NK-92 (cell line): ENCODE data around the gene SNORC.

Experiments used
- DNase-seq: peaks from one replicate; lab custom pipeline; 2025; ENCODE audit not compliant: unreplicated experiment; lab: John Stamatoyannopoulos, UW

SNORC gene

DNA sequence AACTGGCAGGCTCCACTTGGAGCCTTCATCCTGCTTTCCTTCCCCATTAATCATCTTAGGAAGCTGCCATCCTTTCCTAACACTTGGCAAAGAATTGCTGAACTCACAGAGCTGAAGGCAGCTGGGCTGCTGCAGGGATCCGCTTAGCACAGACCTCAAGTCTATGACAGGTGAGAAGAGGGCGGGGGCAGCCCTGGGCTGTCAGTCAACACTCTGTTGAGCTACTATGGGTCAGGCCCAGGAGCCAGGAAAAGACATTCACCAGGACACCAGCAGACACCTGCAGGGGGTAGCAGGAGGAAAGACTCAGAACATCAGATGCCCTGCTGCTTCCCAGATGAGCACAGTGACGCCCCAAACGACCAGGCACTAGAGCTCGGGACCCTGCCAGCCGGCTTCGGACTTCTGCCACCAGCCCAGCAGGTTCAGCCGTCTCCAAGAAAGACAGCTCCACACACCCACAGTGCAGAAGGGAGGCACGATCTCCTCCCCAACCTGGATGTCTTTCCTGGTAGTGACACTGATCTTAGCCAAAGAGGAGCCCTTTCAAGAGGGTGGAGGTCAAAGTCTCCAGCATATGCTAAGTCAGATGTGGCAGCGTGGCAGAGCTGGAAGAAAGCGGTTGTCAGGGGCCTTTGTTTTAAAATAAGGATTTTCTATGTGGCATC lies 55.2 kb downstream of the SNORC start:
- no peak for DNase-seq

DNA sequence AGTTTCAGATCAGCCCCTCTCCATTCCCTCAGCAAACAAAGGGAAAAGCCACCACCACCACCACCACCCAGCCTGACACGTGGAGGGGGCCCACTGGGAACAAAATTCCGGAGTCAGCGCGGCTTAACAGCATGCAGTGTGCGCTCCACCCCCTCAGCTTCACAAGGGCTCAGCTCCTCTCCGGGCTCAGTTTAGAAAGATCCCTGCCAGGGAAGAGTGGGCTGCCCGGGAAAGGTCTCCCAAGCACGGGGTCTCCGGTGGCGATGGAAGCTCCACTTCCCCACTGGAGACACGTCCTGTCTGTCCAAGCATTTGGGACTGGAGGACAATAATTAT lies 55.7 kb downstream of the SNORC start:
- no peak for DNase-seq

- DNase-seq, result no peak
Measured at GRCh38 chr2:232926431-232926939, 56.4 kb downstream of the SNORC start.

GRCh38 chr2:232927032-232927792 lies 57.1 kb downstream of the SNORC start:
- DNase-seq, result no peak

DNA sequence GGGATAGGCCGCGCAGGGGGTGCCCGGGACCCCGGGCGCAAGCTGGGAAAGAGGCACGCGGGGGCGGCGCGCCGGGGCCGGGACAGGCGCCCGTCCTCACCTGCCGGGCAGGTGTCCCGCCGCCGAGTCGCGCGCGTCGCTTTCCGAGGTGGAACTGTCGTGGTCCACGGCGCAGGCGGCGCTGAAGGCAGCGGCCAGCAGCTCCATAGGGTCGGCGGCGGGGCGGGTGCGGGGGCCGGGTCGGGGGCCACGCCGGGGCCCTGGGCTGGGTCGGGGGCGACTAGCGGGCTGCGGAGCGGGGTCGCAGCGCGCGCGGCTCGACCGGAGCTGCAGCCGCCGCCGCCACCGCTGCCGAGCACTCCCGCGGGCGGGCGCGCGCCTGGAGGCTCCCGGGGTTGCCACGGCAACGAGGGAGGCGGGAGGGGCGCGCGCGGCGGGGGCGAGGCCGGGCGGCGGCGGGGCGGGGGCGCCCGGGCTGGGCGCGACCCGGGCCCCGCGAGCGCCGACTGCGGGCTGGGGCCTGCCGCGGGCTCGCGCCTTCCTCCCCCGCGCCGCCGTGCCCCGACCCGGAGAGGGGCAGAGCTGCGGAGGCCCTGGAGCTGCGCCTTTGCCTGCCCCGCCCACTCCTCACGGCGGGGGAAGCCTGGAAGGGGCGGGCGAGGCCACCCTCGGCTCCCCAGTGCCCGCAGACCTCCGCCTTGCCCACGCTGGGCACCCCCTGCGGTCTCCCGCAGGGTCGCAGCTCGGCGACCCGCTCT lies 57.9 kb downstream of the SNORC start:
- no peak for DNase-seq
